Measurements from ENCODE around the gene MRPL58. TPM values are rescaled to one million over a fixed set of nuclear protein-coding genes. Genes with fewer than 3 reads are reported as not detected.

Gene MRPL58
- total RNA-seq, 1 donor from 2014 or later, result 23.8 TPM

DNA sequence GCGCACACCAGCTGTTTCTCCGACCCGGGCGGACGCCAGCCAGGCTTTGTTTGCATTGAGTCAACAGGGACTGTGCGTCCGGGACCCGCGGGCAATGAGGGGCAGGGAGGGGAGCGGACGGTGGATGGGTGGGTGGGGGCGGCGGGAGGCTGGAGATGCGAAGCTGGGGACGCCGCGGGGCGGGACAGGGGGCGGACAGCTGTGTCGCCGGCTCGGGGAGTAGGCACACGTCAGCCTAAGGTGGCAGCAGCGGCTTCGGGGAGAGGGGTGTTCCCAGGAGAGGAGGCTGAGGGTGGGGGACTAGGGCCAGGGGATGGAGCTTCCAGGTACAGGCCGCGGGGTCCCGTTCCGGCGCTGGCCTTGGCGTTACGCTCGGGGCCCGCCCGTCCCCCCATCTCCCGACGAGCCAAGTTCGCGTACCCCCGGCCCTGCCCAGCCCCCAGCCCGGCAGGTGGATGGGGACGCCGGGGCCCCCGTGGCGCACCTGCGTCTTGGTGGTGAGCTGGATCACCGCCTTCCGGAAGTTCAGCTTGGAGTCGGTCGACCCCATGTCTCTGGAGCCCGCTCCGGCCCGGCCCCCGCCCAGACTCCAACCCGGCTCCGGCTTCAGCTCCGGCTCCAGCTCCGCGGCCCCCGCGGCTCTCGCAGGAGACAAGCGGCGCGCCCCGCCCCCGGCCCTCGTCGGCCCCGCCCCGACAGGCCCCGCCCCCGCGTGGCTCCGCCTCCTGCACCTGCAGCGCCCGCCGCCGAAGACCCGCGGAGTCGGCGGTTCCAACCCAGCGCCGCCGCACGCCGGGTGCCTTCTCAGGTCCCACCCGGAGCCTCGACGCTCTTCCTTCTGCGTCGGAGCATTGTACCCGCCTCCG is 40.1 kb upstream of the MRPL58 start, which contains the start of gene HID1:
Gene HID1, minus strand, starts transcription at position 653 of the 866 bp plus-strand sequence. Its CDS starts 103 bp downstream, at position 550.
- no peaks in the 10 kb centered on the region for H3K9me3 ChIP-seq (ENCODE audit: insufficient read depth, low read depth, low read length)
- TF ChIP-seq EZH2 (IDR thresholded peaks at IDR 0.05; ENCODE audit: insufficient read depth, low read length), result peak; percentile 59
- TF ChIP-seq, protein P1, sequence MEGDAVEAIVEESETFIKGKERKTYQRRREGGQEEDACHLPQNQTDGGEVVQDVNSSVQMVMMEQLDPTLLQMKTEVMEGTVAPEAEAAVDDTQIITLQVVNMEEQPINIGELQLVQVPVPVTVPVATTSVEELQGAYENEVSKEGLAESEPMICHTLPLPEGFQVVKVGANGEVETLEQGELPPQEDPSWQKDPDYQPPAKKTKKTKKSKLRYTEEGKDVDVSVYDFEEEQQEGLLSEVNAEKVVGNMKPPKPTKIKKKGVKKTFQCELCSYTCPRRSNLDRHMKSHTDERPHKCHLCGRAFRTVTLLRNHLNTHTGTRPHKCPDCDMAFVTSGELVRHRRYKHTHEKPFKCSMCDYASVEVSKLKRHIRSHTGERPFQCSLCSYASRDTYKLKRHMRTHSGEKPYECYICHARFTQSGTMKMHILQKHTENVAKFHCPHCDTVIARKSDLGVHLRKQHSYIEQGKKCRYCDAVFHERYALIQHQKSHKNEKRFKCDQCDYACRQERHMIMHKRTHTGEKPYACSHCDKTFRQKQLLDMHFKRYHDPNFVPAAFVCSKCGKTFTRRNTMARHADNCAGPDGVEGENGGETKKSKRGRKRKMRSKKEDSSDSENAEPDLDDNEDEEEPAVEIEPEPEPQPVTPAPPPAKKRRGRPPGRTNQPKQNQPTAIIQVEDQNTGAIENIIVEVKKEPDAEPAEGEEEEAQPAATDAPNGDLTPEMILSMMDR (IDR thresholded peaks at IDR 0.05; ENCODE audit: insufficient read depth, low read depth, low read length), result no peak
- DNase-seq (ENCODE audit: low read depth), result no peak
- H3K4me1 ChIP-seq (ENCODE audit: insufficient read depth, low read length), result no peaks in the 10 kb centered on the region
- H3K9ac ChIP-seq (ENCODE audit: low read length), result no peak within 1 kb of the TSS
- peak within 1 kb of the TSS; percentile 32 for H2AFZ ChIP-seq (ENCODE audit: low read depth, low read length)
- Mint-ChIP-seq H3K4me1 (ENCODE audit: low read depth, unreplicated experiment) (no peaks in the 10 kb centered on the region), H3K27me3 (ENCODE audit: low read depth, unreplicated experiment) (peaks cover 52% of the 10 kb centered on the region), H3K36me3 (ENCODE audit: low read depth, unreplicated experiment) (no peaks in the 10 kb centered on the region), H3K4me3 (ENCODE audit: unreplicated experiment) (peak within 1 kb of the TSS; percentile 73), H3K9me3 (ENCODE audit: unreplicated experiment) (no peaks in the 10 kb centered on the region), H3K27ac (ENCODE audit: unreplicated experiment) (no peak within 1 kb of the TSS)
- H3K4me3 ChIP-seq (ENCODE audit: insufficient read depth, low read depth, low read length), result peak within 1 kb of the TSS; percentile 17
- H3K36me3 ChIP-seq (ENCODE audit: insufficient read depth, low read length), result no peaks in the 10 kb centered on the region
- H3K4me2 ChIP-seq (ENCODE audit: low read length), result peak within 1 kb of the TSS; percentile 79
- FAIRE-seq, result no peak
- no peak within 1 kb of the TSS for H3K27ac ChIP-seq (ENCODE audit: low read depth, low read length)
- no peaks in the 10 kb centered on the region for H4K20me1 ChIP-seq (ENCODE audit: insufficient read depth, low read length)
- no peaks in the 10 kb centered on the region for H3K79me2 ChIP-seq (ENCODE audit: insufficient read depth, low read length)
- peaks cover 16% of the 10 kb centered on the region for H3K27me3 ChIP-seq (ENCODE audit: insufficient read depth, low read length)

DNA sequence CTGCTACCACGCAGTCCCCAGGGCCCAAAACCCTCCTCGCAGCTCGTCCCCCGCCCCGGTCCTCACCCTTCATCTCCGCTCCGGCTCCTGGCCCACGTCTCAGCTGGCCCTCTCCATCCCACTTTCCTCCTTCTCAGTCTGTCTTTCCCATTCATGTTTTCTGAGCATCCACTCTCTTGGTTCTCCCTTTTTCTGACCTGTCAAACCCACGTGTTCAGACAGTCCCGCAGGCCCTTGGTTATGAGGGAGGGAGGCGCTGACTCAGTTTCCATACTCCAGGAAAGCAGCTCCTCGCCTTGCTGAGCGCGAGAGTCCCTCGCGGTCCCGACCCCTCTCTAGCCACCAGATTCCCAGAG is 39.5 kb upstream of the MRPL58 start:
- Histone ChIP-seq H3K27ac (ENCODE audit: low read depth, low read length) (no peak overlapping the region), H3K9ac (ENCODE audit: low read length) (no peak overlapping the region), H3K4me1 (ENCODE audit: insufficient read depth, low read length) (no peaks in the 10 kb centered on the region), H3K27me3 (ENCODE audit: insufficient read depth, low read length) (peaks cover 16% of the 10 kb centered on the region), H4K20me1 (ENCODE audit: insufficient read depth, low read length) (no peaks in the 10 kb centered on the region), H2AFZ (ENCODE audit: low read depth, low read length) (peak overlapping the region; percentile 32), H3K9me3 (ENCODE audit: insufficient read depth, low read depth, low read length) (no peaks in the 10 kb centered on the region), H3K4me3 (ENCODE audit: insufficient read depth, low read depth, low read length) (no peak overlapping the region), H3K36me3 (ENCODE audit: insufficient read depth, low read length) (no peaks in the 10 kb centered on the region), H3K4me2 (ENCODE audit: low read length) (peak overlapping the region; percentile 79), H3K79me2 (ENCODE audit: insufficient read depth, low read length) (no peaks in the 10 kb centered on the region)
- Mint-ChIP-seq H3K4me3 (ENCODE audit: unreplicated experiment) (peak overlapping the region; percentile 73), H3K27ac (ENCODE audit: unreplicated experiment) (no peak overlapping the region), H3K9me3 (ENCODE audit: unreplicated experiment) (no peaks in the 10 kb centered on the region), H3K36me3 (ENCODE audit: low read depth, unreplicated experiment) (no peaks in the 10 kb centered on the region), H3K4me1 (ENCODE audit: low read depth, unreplicated experiment) (no peaks in the 10 kb centered on the region), H3K27me3 (ENCODE audit: low read depth, unreplicated experiment) (peaks cover 55% of the 10 kb centered on the region)
- TF ChIP-seq, protein P1 (IDR thresholded peaks at IDR 0.05; ENCODE audit: insufficient read depth, low read depth, low read length), result no peak
- TF ChIP-seq EZH2 (IDR thresholded peaks at IDR 0.05; ENCODE audit: insufficient read depth, low read length), result peak; percentile 78
- FAIRE-seq, result no peak
- no peak for DNase-seq (ENCODE audit: low read depth)

- no peak overlapping the region for H3K27ac ChIP-seq (ENCODE audit: low read depth, low read length)
- Mint-ChIP-seq H3K9me3 (ENCODE audit: unreplicated experiment) (no peaks in the 10 kb centered on the region), H3K27ac (ENCODE audit: unreplicated experiment) (no peak overlapping the region), H3K4me3 (ENCODE audit: unreplicated experiment) (no peak overlapping the region), H3K27me3 (ENCODE audit: low read depth, unreplicated experiment) (peaks cover 48% of the 10 kb centered on the region), H3K4me1 (ENCODE audit: low read depth, unreplicated experiment) (no peaks in the 10 kb centered on the region), H3K36me3 (ENCODE audit: low read depth, unreplicated experiment) (no peaks in the 10 kb centered on the region)
- no peak for FAIRE-seq
- TF ChIP-seq, protein P1 (IDR thresholded peaks at IDR 0.05; ENCODE audit: insufficient read depth, low read depth, low read length), result no peak
- no peak for TF ChIP-seq EZH2 (IDR thresholded peaks at IDR 0.05; ENCODE audit: insufficient read depth, low read length)
- no peak for DNase-seq (ENCODE audit: low read depth)
- no peak overlapping the region for H3K4me3 ChIP-seq (ENCODE audit: insufficient read depth, low read depth, low read length)
- H3K79me2 ChIP-seq (ENCODE audit: insufficient read depth, low read length), result no peaks in the 10 kb centered on the region
- H3K27me3 ChIP-seq (ENCODE audit: insufficient read depth, low read length), result peaks cover 16% of the 10 kb centered on the region
- H3K36me3 ChIP-seq (ENCODE audit: insufficient read depth, low read length), result no peaks in the 10 kb centered on the region
- H3K9me3 ChIP-seq (ENCODE audit: insufficient read depth, low read depth, low read length), result no peaks in the 10 kb centered on the region
- H2AFZ ChIP-seq (ENCODE audit: low read depth, low read length), result no peak overlapping the region
- no peaks in the 10 kb centered on the region for H4K20me1 ChIP-seq (ENCODE audit: insufficient read depth, low read length)
- H3K9ac ChIP-seq (ENCODE audit: low read length), result no peak overlapping the region
- H3K4me2 ChIP-seq (ENCODE audit: low read length), result no peak overlapping the region
- no peaks in the 10 kb centered on the region for H3K4me1 ChIP-seq (ENCODE audit: insufficient read depth, low read length)
These were observed 36.5 kb upstream of the MRPL58 start for GRCh38 chr17:74975943-74976342.

All from astrocyte (in vitro differentiated cells and primary cell).